ENCODE measurements around the gene SWSAP1.

- TF ChIP-seq CTCF (conservative IDR thresholded peaks at IDR 0.05) (no peak), EZH2 (IDR thresholded peaks at IDR 0.05; ENCODE audit: low read depth) (no peak)
These were observed 46.2 kb downstream of the SWSAP1 start for GRCh38 chr19:11420429-11421370.
